Retinal pigment epithelial cell (primary cell): ENCODE measurements around the gene RIPK1.
A peak's percentile ranks its signal among the peaks of the same experiment; 100 is the strongest.

Source experiments
- DNase-seq: peaks from one replicate; pipeline ENCODE4 v3.0.0-alpha.2; 2010; ENCODE audit warnings: low read depth
- H3K4me3 ChIP-seq: 2 replicates; pipeline ENCODE4 v1.5.1; 2011; ENCODE audit warnings: mild to moderate bottlenecking, low read length, control low read depth, moderate library complexity
- TF ChIP-seq, protein P1 (sequence below): conservative IDR thresholded peaks from 2 replicates; pipeline ENCODE4 v1.5.1; 2011; ENCODE audit warnings: low read depth, low read length, control low read depth, inconsistent platforms

Gene RIPK1

DNA sequence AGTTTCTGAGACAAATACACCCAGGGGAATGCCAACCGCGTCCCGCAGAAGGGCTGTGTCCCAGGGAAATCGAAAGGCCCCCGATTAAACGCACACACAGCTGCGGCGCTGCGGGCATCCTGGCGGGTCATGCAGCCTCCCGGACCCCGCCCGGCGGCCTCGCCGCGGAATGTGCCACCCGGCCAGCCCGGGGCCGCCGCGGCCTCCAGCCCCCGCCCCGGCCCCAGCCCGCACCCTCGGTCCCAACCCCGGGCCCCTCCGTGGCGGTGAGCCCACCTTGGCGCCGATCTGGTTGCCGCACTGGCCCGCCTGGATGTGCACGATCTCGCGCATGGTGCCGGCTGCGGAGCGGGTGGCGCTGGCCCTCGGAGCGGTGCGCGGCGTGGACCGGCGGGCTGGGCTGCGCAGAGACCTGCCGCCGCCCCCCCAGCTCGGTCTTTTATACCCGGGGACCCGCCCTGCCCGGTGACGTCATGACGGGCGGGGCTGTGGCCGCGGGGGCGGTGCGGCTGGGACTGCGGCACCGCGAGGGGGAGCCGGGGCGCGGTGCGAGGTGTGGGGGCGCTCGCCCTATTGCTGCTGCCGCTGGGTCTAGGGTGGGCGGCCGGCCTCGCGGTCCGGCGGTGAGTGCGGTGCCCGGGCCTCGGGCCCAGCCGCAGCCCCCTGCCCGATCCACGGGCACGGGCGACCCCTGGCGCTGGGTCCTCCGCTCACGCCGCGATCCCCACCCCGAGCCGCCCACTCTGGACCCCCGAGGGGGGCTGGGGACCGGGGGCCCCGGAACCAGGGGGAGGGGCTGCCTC, 89.0 kb downstream of the RIPK1 start, which contains the start of gene TUBB2A:
Gene TUBB2A, minus strand, starts transcription at position 414 of the 803 bp plus-strand sequence. Its CDS starts 81 bp downstream, at position 333.
- peak within 1 kb of the TSS; percentile 90 for H3K4me3 ChIP-seq
- no peak for DNase-seq
- TF ChIP-seq, protein P1, sequence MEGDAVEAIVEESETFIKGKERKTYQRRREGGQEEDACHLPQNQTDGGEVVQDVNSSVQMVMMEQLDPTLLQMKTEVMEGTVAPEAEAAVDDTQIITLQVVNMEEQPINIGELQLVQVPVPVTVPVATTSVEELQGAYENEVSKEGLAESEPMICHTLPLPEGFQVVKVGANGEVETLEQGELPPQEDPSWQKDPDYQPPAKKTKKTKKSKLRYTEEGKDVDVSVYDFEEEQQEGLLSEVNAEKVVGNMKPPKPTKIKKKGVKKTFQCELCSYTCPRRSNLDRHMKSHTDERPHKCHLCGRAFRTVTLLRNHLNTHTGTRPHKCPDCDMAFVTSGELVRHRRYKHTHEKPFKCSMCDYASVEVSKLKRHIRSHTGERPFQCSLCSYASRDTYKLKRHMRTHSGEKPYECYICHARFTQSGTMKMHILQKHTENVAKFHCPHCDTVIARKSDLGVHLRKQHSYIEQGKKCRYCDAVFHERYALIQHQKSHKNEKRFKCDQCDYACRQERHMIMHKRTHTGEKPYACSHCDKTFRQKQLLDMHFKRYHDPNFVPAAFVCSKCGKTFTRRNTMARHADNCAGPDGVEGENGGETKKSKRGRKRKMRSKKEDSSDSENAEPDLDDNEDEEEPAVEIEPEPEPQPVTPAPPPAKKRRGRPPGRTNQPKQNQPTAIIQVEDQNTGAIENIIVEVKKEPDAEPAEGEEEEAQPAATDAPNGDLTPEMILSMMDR = no peak

DNA sequence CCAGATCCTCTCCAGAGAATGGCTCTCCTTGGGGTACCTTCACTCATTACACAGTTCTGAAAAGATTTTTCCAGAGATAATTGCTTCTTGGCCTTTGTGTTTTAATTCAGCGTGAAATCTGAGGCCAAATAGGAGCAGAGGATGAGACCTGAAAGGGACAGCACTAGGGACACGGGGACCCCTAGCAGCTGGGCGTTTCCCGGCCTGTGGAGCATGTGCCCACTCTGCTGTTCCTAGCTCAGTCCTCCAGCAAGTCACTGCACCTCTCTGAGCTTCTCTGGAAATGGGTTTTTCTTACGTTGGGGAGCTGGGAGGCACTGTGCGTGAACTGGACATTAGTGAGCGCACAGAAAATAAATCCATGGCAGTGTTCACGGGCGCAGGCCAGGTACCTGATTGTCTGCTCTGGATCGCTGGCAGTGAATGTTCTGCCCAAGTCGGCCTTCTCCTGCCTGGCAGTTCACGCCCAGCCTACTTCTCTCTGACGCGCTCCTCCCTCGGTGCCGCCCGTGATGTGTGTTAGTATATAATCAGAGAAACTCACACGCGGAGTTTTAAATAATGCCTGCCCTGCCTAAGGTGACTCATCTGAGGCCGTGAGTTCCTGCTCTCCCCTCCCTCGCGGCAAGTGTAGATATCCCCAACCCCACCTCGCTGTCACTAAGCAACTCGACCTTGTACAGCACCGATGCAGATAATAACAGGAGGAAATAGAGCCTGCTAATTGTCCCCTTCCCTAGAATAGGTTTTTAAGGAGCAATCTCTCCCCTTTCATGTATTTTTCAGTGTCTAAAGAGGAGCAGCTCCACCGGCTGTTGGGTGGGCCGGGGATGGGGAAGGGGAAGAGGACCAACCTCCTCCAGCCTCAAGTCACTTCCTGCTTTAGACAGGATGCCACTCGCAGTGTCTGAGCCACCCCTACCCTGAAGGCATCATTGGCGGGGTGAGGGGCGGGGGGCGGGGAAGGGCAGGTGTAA, 91.8 kb downstream of the RIPK1 start:
- H3K4me3 ChIP-seq = no peak overlapping the region
- TF ChIP-seq, protein P1 = no peak
- no peak for DNase-seq

DNA sequence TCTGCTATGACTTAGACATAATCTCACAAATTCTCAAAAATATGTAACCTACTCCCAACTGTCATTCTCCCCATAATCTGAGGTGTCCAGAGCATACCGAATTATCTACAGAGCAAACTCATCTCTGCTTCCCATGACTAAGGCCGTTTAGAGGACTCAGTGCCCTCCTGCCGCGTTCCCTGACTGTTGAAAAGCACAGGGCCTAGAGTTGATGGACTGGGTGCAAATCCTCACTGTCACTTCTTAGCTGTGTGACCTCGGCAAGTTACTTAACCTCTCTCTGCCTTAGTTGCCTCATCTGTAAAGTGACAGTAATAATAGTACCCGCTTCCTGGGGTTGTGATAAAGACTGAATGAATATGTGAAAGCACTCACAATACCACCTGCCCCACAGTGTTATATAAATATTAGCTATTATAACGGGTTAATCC, 93.8 kb downstream of the RIPK1 start:
- no peak for DNase-seq
- TF ChIP-seq, protein P1 = no peak
- H3K4me3 ChIP-seq = peak overlapping the region; percentile 64

DNA sequence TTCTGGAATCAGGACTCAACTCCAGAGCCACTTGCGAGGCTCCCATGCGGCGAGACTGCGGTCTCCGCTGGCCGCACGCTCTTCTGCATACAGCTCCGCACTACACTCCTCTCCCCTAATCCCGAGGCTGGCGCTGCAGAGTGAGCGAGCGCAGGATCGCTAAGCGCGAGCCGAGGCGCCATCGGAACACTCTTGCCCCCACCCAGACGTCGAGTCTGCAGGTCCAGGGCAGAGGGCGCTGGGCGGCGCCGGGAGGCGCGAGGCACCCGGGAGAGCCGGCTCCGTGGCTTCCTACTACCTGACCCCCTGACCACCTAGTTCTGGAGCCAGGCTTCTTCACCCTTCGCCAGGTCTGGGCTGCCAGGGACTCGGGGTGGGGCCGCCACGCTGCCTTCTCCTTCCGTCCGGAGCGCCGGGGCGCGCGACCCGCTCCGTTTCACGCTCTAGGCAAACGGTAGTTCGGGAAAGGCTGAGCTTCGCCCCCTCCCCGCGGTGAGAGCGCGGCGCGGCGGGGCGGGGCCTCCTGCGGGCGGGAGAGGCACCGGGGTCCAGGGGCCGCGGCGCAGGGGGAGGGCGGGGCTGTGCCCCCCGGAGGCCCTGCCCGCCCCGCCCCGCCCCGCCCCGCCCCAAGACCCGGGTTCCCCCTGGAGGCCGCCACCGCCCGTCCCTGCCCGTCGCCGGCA, 94.4 kb downstream of the RIPK1 start:
- peak overlapping the region; percentile 64 for H3K4me3 ChIP-seq
- DNase-seq = peak; percentile 54
- TF ChIP-seq, protein P1 = peak; percentile 25

DNA sequence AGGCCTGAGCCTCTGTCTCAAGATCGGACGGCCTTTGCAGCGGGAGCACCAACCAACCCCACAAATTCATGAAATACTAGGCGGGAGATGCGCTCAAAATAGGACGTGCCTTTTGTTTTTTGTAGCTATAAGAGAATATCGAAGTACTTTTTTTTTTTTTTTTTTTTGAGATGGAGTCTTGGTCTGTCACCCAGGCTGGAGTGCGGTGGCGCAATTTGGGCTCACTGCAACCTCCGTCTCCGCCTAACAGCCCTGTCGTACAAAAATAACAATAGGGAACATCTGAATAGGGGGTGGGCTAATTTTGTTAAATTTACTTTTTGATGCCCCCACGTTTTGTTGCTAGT, 94.9 kb downstream of the RIPK1 start:
- H3K4me3 ChIP-seq = peak overlapping the region; percentile 48
- TF ChIP-seq, protein P1 = no peak
- no peak for DNase-seq

DNA sequence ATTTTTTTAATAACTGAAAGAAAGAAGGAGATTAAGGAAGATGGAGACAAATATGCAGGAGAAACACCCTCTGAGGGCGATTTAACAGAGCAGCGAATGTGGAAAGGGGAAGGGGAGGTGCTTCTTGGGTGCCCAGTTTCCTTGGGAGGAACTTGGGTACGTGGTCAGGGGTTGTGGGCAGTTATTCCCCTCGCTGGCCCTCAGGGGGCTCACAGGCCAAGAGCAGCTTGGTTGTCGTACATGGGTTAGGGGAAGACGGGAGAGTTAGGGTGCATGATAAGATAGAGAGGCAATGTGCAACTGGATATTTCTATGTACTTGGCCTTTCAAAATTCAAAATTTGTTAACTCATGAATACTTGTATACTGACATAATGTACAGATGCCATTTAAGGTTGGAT, 96.1 kb downstream of the RIPK1 start:
- DNase-seq = no peak
- no peak overlapping the region for H3K4me3 ChIP-seq
- TF ChIP-seq, protein P1 = no peak
